ENCODE results near the gene DIRAS3.
"Not testable (repeated sequence)": the region's sequence is repeated elsewhere in the genome, so short reads cannot be mapped to it uniquely, and the experiment has no call there.

The DIRAS3 gene, protein sequence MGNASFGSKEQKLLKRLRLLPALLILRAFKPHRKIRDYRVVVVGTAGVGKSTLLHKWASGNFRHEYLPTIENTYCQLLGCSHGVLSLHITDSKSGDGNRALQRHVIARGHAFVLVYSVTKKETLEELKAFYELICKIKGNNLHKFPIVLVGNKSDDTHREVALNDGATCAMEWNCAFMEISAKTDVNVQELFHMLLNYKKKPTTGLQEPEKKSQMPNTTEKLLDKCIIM

DNA sequence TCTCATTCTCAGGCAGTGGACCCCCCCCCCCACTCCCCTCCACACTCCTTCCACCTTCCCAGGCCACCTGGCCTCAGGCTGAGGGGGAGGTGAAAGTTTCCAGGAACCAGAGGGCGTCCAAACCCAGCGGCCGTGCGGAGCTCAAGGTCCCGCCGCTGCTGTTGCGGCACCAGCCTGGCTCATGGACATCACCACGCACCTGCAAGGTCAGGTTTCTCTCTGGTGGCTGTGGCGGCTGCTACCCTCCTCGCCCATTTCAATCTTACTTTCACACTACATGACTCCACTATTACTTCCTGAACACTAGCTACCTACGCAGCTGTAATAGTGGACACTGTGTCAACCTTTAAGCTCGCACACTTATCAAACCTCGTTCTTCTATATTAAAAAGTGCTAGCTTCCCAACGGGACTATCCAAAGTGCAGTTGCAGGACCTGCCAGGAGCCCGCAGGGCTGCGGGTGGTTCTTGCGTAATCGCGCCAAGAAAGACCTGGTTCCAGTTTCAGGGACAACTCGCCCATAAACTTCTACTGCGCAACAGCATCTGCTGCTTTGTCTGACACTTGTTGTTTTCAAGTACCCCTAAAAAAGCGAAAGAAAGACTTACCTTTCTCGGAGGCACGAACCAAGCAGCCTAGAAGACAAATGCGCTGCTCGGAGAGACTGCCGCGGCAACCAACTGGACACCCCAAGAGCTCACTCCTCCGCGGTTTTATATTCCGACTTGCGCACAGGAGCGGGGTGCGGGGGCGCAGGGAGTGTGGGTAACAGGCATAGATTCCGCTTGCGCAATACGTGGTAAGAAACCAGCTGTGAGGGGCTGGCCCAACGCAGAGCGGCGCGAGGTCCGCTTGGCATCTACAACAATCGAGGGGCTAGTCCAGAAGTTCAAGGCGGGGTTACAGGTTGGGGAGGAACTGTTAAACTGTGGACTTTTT, at the start of gene DIRAS3:
Gene DIRAS3 (minus strand): TSS at position 687 of the 938 bp plus-strand sequence. CDS start 3,330 bp downstream, outside the sequence.
- DNase-seq (ENCODE audit: low read depth in 2 of 2): no peak

DNA sequence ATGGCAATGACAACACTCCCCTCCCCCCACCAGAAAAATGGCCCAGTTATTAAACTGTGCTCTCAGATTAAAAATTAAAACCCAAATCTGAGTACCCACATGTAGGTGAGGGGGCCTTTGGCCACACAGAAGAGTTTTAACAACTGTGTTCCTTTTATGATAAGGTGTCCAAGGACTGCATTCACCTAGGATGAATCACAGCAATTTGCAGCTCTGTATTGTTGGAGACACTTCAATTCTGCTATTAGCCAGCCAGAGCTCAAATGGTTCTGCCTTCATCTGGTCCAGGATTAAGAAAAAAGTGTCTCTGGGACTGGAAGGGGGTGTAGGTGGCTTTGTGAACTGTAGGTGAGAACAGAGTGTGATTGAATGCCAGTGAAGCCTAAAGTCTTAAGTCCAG, 43.3 kb upstream of the DIRAS3 start:
- no peak for DNase-seq (ENCODE audit: low read depth in 2 of 2)

DNA sequence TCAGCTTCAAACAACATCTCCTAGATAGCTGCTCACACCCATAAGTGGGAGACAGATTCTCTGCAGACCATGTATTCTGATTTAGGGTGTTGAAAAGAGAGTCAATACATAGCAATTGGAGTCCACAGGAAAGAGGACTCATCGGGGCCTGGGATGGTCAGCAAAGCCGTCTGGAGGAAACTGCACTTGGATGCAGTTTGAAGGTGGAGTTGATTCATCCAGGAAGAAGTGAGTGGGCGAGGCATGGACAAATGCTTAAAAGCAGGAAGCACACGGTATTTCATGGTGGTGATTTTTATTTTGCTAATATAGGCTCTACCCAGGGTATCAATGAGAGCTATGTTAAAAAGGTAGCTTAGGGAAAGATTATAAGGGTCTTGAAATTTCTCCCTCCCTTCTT, 36.8 kb upstream of the DIRAS3 start:
- DNase-seq (ENCODE audit: low read depth in 2 of 2): no peak

DNA sequence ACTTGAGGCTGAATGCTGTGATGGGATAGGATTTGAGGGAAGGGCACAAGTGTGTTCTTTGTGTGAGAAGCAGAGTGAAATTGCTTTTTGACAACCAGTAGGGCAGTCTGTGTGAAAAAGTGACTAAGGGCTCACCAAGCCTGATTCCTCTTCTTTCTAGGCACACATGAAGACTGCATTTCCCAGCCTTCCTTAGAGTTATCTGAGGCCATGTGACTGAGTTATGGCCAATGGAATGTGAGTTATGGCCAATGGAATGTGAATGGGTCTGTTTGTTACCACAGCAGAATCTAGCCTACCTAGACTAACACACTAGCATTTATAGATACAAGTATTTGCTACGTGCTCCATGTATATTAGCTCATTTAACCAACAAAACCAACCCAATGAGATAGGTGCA, 35.3 kb upstream of the DIRAS3 start:
- no peak for DNase-seq (ENCODE audit: low read depth in 2 of 2)

DNA sequence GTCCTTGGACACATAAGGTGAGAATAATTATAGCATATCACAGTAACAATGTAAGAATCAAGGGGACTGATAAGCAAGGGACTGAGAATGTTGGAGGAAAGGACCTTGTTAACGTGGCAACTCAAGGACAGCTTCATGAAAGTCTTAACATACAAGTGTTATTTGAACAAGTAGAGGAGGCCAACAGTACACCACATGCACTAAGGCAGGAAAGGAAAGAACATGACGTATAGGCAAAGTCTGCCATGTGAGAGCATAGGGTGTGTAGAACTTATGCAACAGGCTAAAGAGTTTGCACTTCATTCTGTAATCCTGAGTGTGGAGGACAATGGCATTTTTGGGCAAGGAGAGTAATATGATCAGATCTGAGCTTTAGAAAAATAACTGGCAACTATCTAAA, 33.3 kb upstream of the DIRAS3 start:
- no peak for DNase-seq (ENCODE audit: low read depth in 2 of 2)

DNA sequence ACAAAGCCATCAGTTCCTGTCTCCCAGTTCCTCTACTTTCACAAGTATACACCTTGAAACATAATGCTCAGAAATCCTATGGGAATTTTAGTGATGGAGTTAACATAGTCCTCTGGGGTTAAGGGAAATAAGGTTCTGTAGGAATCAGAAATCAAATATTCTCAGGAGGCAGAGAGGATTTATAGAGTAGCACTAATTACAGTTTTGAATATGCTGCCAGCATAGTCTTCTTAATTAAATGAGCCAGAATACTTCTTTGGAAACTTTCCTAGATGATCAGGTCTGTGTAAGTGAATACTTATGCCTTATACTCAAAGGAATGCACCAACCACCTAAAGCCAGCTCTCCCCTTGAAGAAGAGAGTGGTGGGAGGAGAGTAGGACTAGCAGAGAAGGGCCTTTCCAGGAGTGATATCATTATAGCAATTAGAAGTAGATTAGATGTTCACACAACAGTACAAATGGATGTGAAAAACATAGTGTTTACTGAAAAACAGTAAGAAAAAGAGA, 31.4 kb upstream of the DIRAS3 start:
- no peak for DNase-seq (ENCODE audit: low read depth in 2 of 2)

DNA sequence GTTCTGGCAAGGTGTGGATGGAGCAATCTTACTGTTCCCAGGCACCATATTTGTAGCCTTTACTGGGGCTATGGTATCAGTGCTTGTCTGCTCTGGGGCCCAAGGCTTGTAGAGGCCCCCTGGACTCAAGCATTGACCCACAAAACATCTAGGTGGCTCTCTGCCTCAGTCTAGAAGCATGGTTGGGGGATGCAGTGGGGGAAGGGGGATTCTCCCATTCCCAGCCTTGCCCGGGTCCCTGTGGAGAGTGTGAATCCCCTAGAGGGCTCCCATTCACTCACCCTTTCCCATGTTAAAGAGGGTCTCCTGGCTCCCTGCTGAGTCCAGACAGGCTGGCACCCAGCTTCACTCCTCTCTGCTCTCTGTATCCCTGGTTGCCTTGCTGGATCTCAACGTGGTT, 28.2 kb upstream of the DIRAS3 start:
- no peak for DNase-seq (ENCODE audit: low read depth in 2 of 2)

DNA sequence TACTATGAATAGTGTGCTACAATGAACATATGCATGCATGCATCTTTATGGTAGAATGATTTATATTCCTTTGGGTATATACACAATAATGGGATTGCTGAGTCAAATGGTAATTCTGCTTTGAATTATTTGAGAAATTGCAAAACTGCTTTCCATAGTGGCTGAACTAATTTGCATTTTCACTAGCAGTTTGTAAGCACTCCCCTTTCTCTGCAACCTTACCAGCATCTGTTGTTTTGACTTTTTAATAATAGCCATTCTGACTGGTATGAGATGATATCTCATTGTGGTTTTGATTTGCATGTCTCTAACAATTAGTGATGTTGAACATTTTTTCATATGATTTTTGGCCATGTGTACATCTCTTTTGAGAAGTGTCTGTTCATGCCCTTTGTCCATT, 24.0 kb upstream of the DIRAS3 start:
- DNase-seq (ENCODE audit: low read depth in 2 of 2): no peak

DNA sequence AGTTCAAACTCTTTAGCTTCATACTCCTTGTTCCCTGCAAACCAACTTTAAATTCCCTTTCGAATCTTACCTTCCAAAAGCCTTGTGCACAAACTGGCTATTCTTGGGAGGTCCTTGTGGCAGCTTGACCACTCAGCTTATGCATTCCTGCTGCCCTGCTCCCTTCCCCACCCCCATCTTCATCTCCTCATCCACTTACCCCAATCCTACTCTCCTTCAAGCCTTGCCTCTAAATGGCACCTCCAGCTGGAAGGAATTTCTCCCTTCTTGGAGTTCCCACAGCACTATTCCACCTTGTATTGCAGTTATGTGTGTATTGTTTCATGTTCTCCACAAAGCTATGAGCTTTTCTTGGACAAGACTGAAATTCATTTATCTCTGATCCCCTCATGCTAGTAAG, 15.3 kb upstream of the DIRAS3 start:
- no peak for DNase-seq (ENCODE audit: low read depth in 2 of 2)

DNA sequence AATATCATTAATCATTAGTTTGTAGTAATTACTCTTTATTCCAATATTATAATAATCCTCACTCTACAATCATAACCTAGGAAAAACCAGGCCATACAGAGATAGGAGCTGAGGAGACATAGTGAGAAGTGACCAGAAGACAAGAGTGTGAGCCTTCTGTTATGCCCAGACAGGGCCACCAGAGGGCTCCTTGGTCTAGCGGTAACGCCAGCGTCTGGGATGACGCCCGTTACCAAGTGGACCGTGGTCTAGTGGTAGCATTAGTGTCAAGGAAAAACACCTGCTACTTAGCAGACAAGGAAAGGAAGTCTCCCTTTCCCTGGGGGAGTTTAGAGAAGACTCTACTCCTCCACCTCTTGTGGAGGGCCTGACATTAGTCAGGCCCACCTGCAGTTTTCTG, 7.6 kb upstream of the DIRAS3 start:
- not testable (repeated sequence) for DNase-seq (ENCODE audit: low read depth in 2 of 2)

DNA sequence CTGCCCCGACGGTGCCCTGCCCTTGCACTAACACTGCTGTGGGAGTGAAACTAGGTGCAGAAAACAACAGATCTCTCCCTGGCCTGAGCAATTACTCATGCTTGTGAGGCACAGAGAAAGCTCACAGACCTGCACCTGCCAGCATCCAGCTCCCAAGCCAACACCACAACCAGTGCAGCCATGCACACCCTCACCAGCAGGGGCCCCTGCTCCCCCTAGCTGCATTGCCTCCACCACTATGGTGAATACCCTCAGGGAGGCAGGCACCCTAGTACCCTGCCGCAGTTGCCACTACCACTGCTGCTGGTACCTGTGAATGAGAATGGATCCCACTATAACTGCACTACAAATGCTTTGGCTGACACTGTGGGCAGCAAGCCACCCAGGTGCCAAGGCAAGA, 7.1 kb upstream of the DIRAS3 start:
- no peak for DNase-seq (ENCODE audit: low read depth in 2 of 2)

DNA sequence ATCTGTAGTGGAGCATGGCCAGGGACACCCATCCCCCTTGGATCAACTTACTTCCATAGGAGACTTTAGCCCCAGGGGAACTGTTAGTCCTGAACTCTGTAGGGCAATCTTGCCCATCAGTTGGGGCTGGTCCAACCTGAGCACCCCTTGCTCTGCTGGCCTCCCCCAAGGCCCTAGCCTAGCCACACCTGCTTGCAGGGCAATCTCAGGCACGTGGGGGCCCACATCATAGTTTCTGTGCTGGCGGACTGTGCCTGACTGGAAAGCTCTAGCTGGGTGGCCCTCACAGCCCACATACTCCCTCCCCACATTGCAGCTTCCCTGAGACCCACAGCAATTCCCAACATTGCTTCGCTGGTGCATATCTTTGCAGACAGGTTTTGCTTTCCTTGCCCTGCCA, 6.6 kb upstream of the DIRAS3 start:
- no peak for DNase-seq (ENCODE audit: low read depth in 2 of 2)

DNA sequence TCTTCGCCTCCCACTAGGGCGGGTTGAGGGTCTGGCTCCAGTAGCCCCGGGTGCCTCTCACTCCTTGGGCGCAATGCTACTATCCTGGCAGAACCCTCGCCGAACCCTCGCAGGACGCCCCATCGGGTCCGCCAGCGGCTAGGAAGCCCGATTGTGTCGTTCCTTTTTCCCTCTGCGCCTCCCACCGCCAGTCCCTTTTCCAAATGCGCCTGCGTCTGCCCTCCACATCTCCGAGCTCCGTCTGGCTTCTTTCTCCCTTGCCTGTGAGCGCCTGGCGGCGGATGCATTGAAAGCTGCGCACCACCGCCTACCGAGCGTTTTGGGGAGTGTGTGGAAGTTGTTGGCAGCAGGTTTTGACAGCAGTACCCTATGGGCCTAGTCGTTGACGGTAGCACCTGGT, 1.0 kb upstream of the DIRAS3 start:
- no peak for DNase-seq (ENCODE audit: low read depth in 2 of 2)

DNA sequence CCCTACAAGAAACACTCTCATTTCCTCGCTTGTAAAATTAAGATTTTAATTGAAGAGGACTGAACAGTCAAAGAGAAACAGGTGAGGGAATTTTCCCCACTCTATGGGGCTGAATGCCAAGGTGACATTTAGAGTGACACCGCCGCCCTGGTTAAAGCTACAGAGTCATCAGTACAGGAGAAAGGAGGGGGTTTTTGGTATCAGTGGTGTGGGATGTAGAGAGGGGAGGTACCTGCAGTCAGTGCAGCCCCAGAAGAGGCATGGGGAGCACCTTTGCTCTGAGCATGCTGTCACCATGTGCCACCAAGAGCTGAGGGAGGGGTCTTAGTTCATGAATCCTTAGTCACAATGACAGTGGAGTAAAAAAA, 2.8 kb downstream of the DIRAS3 start:
- no peak for DNase-seq (ENCODE audit: low read depth in 2 of 2)

DNA sequence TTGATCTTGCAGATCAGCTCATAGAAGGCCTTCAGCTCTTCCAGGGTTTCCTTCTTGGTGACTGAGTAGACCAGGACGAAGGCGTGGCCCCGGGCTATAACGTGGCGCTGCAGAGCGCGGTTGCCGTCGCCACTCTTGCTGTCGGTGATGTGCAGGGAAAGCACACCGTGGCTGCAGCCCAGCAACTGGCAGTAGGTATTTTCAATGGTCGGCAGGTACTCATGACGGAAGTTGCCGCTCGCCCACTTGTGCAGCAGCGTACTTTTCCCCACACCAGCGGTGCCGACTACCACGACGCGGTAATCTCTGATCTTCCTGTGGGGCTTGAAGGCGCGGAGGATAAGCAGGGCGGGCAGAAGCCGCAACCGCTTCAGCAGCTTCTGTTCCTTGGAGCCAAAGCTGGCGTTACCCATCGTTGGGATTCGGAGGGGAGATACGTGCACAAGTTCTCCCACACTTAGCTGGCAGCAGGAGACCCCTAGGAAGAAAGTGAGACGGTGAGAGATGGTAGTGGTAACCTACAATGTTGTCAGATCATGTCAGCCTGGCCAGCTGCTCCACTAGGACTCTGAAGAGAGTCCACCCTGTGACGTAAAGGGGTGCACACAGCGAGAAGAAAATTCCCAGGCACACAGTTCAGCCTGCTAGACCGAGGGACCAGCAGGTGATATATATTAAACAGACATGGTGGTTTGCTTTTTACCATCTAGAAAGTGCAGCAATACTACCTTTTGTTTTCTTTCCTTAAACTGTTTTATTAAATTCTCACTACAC, 3.4 kb downstream of the DIRAS3 start:
- DNase-seq (ENCODE audit: low read depth in 2 of 2): no peak

DNA sequence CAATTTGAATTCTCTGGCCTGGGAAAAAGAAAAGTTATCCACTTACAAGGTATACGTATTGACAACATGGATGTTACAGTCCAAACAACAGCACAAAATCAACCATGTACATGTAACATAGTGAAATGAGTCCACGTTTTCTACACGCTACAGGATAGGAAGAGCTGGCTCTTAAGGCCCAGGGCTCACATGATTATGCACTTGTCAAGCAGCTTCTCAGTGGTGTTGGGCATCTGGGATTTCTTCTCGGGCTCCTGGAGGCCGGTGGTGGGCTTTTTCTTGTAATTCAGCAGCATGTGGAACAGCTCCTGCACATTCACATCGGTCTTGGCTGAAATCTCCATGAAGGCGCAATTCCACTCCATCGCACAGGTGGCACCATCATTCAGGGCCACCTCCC, 4.0 kb downstream of the DIRAS3 start:
- no peak for DNase-seq (ENCODE audit: low read depth in 2 of 2)

DNA sequence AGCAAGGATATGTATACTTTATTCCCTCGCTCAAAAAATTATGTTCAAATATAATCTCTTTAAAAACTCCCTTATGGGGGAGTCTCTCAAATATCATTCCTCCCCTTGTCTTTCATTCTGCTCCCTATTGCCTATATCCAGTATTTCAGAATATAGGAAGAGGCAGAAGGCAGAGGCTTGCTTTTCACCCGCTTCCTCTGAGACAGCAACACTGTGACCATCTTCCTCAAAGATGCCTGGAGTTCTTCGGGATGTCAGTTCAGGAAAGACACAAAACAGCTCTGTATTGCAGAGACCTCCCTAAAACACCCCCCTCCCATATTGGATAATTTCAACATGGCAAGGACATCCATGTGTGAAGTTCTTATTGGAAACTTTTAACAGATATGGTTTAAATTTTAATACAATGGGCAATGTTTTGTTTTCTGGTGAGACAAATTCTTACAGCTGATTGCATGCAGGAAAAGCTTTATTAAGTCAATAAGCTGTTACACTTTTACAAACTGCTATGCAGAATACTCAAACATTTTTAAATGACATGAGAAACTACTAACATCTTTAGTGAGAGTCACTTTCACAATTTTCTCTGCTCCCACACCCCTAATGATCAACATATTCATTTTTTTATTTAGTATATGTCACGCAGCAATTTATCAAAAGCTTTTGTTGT, 4.8 kb downstream of the DIRAS3 start:
- DNase-seq (ENCODE audit: low read depth in 2 of 2): no peak

DNA sequence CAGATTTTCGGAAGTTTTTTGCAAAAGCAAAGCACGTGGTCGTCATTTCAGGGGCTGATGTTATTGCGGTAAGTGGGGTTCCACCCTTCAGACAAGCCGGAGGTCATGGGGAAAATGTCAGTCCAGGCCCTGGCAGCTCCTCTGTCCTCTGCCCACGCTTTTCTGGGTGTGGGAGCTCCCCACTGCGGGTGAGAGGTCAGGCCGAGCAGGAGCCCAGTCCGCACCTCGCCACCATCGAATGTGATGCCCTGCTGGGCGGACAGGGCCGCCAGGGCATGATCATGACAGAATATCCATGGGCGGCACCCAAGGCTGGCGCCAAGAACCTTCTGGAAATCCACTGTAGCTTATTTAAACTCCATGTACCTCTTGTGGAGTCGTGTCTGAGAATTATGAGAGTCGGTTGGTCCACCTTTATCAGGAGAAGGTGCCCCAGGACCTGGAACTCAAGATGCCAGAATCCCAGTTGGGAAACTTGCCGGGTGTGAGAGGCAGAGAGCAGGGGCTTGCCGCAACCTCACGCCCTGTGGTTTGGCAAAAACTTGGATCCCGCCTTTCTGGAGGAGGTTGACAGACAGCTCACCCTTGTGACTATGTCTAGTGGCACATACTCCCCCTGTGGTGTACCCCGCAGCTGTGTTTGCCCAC, 6.9 kb downstream of the DIRAS3 start:
- DNase-seq (ENCODE audit: low read depth in 2 of 2): no peak

DNA sequence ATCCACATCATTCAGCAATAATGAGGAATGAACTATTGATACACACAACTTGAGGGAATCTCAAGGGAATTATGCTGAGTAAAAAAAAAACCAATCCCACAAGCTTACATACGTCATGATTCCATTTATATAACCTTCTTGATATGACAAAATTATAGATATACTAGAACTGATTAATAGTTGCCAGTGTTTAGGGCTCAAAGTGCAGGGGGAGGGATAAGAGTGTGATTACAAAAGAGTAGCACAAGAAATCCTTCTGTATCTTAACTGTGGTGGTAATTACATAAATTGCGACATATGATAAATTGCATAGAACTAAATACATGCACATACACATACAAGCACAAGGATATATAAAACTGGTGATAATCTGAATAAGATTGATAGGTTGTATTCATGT, 13.5 kb downstream of the DIRAS3 start:
- DNase-seq (ENCODE audit: low read depth in 2 of 2): no peak

DNA sequence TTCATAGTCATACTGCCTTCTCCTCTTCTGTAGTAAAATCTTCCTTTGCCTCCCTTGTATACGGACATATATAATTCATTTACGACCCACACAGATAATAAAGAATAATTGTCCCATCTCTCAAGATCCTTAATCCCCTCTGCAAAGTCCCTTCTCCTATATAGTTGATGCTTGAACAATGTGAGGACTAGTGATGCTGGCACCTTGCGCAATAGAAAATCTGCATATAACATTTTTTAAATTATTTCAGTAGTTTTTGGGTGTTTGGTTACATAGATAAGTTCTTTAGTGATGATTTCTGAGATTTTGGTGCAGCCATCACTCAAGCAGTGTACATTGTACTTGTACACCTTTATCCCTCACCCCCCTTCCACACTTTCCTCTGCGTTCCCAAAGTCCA, 21.0 kb downstream of the DIRAS3 start:
- no peak for DNase-seq (ENCODE audit: low read depth in 2 of 2)

DNA sequence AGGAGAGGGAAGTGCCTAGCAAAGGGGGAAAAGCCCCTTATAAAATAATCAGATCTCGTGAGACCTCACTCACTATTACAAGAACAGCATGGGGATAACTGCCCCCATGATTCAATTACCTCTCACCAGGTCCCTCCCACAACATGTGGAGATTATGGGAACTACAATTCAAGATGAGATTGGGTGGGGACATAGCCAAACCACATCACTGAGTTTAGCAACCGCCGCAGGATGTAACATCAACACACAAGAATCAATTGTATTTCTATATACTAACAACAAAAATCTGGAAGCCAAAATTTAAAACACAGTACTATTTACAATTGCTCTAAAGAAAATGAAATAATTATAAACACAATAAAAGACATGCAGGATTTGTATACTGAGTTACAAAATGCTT, 21.9 kb downstream of the DIRAS3 start:
- DNase-seq (ENCODE audit: low read depth in 2 of 2): no peak

Measured in stimulated activated CD4-positive, alpha-beta T cell treated with anti-CD3 and anti-CD28 coated beads, Interleukin-1b, Interleukin-23, amount 100 ng/mL, for 1 hour (primary cell).